ENCODE results near the gene MFN1.

MFN1 gene

DNA sequence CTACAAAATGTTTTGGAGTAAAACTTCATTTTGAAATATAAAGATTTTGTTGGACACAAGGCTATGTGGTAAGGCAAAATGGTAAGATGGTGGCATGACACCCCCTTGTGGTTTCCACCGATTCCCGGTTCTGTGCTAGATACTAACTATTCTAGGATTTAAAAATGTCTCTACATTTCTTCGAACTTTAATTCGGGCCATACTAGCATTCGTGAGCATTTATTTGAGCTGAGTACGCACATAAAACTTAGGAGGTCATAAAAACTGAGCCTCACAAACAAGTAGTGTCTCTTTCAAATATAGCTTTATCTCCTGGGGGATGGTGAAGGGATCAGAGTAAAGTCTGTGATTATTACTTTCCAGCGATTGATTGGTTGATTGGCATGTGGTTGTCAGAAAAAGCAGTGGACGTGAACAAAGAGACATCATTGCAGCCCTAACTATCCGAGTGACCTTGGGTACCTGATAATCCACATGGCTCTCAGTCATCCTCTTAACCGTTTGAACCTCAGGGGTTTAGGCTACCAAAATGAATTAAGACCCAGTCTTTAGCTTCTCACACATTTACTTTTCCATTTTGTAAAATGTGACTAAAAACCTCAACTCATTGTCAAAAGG is 25.7 kb upstream of the MFN1 start:
- H3K27ac ChIP-seq (ENCODE audit: low read depth, low read length), result peak overlapping the region; percentile 88
- H3K4me3 ChIP-seq (ENCODE audit: low read depth in 1 of 2, low read length in 2 of 2), result peak overlapping the region in 1 of 2 donors; percentile 65
- H3K9ac ChIP-seq (ENCODE audit: low read length), result peak overlapping the region; percentile 80
- no peaks in the 10 kb centered on the region for H3K9me3 ChIP-seq (ENCODE audit: low read length)
- peaks cover 16% of the 10 kb centered on the region for H3K4me1 ChIP-seq (ENCODE audit: insufficient read depth, low read length)
- peaks cover 6% of the 10 kb centered on the region for H3K36me3 ChIP-seq (ENCODE audit: insufficient read depth, low read length)
- H3K27me3 ChIP-seq (ENCODE audit: control insufficient read depth in 1 of 2, insufficient read depth in 2 of 2, low read length in 2 of 2), result no peaks in the 10 kb centered on the region

DNA sequence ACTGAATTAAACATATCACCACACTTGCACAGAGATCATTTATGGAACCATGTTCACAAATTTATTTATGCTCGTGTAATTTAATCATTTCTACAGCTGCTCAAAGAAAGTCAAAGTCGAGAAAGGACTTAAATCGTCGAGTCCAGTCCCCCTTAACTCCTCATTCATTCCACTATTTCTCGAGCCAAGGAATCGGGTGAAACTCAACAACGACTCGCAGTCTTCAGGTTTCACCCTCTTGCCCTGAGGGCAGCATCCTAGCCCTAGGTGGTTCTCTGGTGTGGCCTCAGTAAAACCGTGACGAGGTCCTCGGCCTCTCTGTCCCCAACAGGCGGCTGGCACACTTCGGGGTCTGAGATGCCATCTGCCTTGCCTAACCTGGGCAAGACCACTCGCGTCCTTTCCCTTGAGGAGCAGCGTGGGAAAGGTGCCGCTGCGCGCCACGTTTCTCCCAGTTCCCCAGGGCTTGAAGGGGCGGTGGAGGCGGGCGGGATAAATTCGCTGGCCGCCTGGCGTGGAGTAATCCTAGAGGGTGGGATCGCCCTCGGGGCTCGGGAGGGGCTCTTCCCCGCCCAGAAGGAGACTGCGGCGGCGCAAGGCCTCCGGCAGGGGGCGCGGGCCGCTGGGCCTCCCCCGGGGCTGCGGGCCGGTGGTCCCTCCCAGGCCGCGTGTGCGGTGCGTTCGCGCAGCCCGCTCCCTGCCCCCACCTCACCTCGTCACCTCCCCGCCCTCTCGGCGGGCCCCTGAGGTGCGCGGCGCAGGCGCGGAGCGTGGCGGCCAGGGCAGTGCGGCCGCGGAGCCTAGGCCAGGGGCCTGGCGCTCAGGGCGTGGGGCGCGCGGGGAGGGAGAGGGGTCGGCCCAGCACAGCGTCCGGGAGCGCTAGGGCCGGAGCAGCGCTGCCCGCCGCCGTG is 25.0 kb upstream of the MFN1 start, which contains the start of gene ZNF639:
ZNF639 (plus strand) TSS at position 746 of the 911 bp plus-strand sequence. CDS start 5,263 bp downstream, outside the sequence.
- peaks cover 6% of the 10 kb centered on the region for H3K36me3 ChIP-seq (ENCODE audit: insufficient read depth, low read length)
- H3K4me3 ChIP-seq (ENCODE audit: low read depth in 1 of 2, low read length in 2 of 2), result peak within 1 kb of the TSS; percentile 65 to 88
- peaks cover 16% of the 10 kb centered on the region for H3K4me1 ChIP-seq (ENCODE audit: insufficient read depth, low read length)
- no peaks in the 10 kb centered on the region for H3K9me3 ChIP-seq (ENCODE audit: low read length)
- H3K9ac ChIP-seq (ENCODE audit: low read length), result peak within 1 kb of the TSS; percentile 80
- peak within 1 kb of the TSS; percentile 88 for H3K27ac ChIP-seq (ENCODE audit: low read depth, low read length)
- no peaks in the 10 kb centered on the region for H3K27me3 ChIP-seq (ENCODE audit: control insufficient read depth in 1 of 2, insufficient read depth in 2 of 2, low read length in 2 of 2)

DNA sequence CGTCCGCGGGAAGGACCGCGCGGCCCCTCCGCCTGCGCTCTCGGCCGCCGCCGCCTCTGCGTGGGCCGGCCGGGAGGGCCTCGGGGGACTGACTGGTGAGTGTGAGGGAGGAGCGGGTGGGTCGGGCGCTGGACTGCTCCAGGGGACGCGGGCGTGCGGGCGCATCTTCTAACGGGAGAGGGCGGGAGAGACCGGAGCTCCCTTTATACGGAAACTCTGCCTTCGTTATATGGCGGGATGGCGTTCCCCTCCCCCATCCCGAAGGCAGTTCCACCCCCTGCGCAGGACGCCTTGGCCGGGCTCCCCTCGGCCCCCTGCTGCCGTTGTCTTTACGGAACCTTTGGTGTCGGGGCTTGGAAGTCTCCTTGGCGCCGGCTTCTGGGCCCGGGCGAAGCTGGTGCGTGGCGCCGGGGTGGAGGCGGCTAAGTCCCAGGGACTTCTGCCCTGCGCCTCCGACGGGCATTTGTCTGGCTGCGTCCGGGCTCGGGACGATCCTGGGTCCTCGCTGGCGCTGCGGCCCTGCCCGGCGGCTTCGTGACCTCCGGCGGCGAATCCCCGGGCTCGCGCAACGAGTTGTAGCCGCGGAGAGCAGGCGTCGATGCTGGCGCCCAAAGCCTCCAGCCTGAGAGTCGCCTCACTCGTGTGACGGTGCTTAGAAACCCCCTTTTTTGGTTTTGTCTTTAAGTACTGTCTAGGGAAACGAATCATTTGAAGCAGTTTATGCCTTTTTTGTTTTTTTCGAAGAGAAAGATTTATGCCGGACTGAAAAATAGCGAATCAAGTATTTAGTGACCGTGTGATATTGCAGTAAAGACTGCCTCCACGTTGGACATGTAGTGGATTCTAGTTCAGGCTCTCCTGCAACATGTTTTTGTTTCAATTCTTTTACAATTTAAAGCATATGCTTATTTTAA is 24.1 kb upstream of the MFN1 start:
- Histone ChIP-seq H3K27ac (ENCODE audit: low read depth, low read length) (peak overlapping the region; percentile 88), H3K9me3 (ENCODE audit: low read length) (no peaks in the 10 kb centered on the region), H3K4me3 (ENCODE audit: low read depth in 1 of 2, low read length in 2 of 2) (peak overlapping the region; percentile 65 to 88), H3K27me3 (ENCODE audit: control insufficient read depth in 1 of 2, insufficient read depth in 2 of 2, low read length in 2 of 2) (no peaks in the 10 kb centered on the region), H3K4me1 (ENCODE audit: insufficient read depth, low read length) (peaks cover 16% of the 10 kb centered on the region), H3K9ac (ENCODE audit: low read length) (peak overlapping the region; percentile 74), H3K36me3 (ENCODE audit: insufficient read depth, low read length) (peaks cover 9% of the 10 kb centered on the region)

DNA sequence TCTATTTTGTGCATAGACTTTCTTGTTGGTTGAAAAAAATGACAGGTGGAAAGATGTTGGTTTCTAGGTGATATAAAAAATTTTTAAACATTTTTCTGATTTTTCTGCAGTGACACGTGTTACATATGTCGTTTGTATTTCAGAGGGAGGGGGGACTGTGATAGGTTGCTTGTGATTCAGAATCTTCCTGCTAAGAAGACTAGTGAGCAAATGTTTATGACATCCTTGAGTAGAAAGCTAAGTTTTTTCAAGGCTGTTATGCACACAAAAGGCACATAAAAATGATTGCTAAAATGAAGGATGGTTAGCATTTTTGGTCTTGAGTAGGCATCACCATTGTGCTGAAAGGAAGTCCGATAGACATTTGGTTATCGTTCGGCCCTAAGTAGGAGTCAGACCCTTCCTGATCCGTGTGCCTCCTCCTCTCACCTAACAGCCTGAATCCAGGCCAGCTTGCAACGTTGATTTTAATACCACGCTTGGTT is 23.2 kb upstream of the MFN1 start:
- H3K36me3 ChIP-seq (ENCODE audit: insufficient read depth, low read length), result peaks cover 16% of the 10 kb centered on the region
- peak overlapping the region; percentile 65 to 88 for H3K4me3 ChIP-seq (ENCODE audit: low read depth in 1 of 2, low read length in 2 of 2)

DNA sequence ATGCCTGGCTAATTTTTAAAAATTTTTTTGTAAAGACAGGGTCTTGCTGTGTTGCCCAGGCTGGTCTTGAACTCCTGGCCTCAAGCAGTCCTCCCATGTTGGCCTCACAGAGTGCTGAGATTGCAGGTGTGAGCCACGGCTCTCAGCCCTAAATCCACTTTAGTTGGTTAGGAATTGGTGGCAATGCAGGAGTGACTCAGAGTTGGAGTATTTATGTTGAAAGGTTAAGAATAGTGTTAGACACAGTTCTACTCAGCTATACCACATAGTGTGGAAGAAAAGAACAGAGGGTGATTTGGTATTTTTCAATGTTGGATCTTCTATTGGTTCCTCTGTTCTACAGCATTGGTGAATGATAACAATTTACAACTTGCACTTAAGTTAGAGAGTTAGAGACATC is 17.1 kb upstream of the MFN1 start:
- Histone ChIP-seq H3K9ac (ENCODE audit: low read length) (no peak overlapping the region), H3K9me3 (ENCODE audit: low read length) (no peaks in the 10 kb centered on the region), H3K4me1 (ENCODE audit: insufficient read depth, low read length) (peaks cover under 1% of the 10 kb centered on the region), H3K27me3 (ENCODE audit: control insufficient read depth in 1 of 2, insufficient read depth in 2 of 2, low read length in 2 of 2) (no peaks in the 10 kb centered on the region), H3K36me3 (ENCODE audit: insufficient read depth, low read length) (peaks cover 48% of the 10 kb centered on the region), H3K4me3 (ENCODE audit: low read depth in 1 of 2, low read length in 2 of 2) (no peak overlapping the region), H3K27ac (ENCODE audit: low read depth, low read length) (no peak overlapping the region)

More for the DNA sequence above, 23.2 kb upstream of the MFN1 start:
- peak overlapping the region; percentile 74 for H3K9ac ChIP-seq (ENCODE audit: low read length)
- no peaks in the 10 kb centered on the region for H3K27me3 ChIP-seq (ENCODE audit: control insufficient read depth in 1 of 2, insufficient read depth in 2 of 2, low read length in 2 of 2)
- peak overlapping the region; percentile 88 for H3K27ac ChIP-seq (ENCODE audit: low read depth, low read length)
- no peaks in the 10 kb centered on the region for H3K9me3 ChIP-seq (ENCODE audit: low read length)
- H3K4me1 ChIP-seq (ENCODE audit: insufficient read depth, low read length), result peaks cover 16% of the 10 kb centered on the region

DNA sequence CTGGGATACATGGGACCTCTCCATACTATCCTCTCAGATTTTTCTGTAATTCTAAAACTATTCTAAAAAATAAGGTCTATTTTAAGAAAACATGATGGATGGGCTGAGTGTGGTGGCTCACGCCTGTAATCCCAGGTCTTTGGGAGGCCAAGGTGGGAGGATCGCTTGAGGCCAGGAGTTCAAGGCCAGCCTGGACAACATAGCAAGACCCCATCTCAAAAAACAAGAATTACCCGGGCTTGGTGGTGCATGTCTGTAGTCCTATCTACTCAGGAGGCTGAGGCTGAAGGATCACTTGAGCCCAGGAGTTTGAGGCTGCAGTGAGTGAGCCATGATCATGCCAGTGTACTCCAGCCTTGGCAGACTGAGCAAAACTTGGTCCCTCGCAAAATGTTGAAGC is 15.3 kb upstream of the MFN1 start:
- Histone ChIP-seq H3K4me1 (ENCODE audit: insufficient read depth, low read length) (no peaks in the 10 kb centered on the region), H3K27me3 (ENCODE audit: control insufficient read depth in 1 of 2, insufficient read depth in 2 of 2, low read length in 2 of 2) (no peaks in the 10 kb centered on the region), H3K36me3 (ENCODE audit: insufficient read depth, low read length) (peaks cover 42% of the 10 kb centered on the region), H3K9ac (ENCODE audit: low read length) (no peak overlapping the region), H3K9me3 (ENCODE audit: low read length) (no peaks in the 10 kb centered on the region), H3K4me3 (ENCODE audit: low read depth in 1 of 2, low read length in 2 of 2) (no peak overlapping the region), H3K27ac (ENCODE audit: low read depth, low read length) (no peak overlapping the region)

DNA sequence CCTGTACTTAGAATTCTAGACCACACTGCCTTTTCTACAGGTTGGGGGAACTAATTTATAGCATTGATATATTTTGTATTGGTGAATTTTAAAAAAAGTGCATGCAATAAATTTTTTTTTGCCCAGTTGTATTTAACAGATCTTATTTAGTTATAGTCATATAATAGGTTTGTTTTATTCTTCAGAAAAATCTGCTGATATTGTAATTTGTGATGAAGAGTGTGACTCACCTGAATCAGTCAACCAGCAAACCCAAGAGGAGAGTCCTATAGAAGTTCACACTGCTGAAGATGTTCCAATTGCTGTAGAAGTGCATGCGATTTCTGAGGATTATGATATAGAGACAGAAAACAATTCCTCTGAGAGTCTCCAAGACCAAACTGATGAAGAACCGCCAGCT is 14.4 kb upstream of the MFN1 start:
- Histone ChIP-seq H3K4me1 (ENCODE audit: insufficient read depth, low read length) (no peaks in the 10 kb centered on the region), H3K27me3 (ENCODE audit: control insufficient read depth in 1 of 2, insufficient read depth in 2 of 2, low read length in 2 of 2) (no peaks in the 10 kb centered on the region), H3K36me3 (ENCODE audit: insufficient read depth, low read length) (peaks cover 42% of the 10 kb centered on the region), H3K4me3 (ENCODE audit: low read depth in 1 of 2, low read length in 2 of 2) (no peak overlapping the region), H3K9ac (ENCODE audit: low read length) (no peak overlapping the region), H3K27ac (ENCODE audit: low read depth, low read length) (no peak overlapping the region), H3K9me3 (ENCODE audit: low read length) (no peaks in the 10 kb centered on the region)

DNA sequence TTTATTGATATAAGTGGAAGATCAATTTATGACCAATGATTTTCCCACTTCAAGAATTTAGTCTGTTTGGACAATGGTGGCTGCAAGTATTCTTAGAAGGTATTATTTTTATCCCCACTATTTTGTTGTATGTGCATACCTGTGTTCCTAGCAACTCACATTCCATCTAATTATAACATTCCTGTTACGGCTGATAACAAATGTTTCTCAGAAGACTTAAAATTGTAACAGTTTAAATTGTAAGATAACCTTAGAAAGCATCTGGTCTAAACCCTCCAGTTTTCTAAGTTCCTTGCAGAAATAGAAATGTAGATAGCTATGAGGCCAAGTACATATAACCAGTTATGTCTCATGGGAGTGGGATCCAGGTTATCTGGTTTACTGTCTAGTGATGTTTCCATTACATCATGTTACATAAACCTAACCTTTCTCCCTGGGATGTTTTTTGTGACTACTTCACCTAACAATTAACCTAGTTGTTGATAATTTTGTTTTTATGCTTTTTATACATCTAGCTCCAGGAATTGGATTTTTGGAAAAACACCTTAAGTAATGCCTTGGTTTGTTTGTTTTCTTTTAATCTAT is 11.1 kb upstream of the MFN1 start:
- Histone ChIP-seq H3K9me3 (ENCODE audit: low read length) (no peaks in the 10 kb centered on the region), H3K4me3 (ENCODE audit: low read depth in 1 of 2, low read length in 2 of 2) (no peak overlapping the region), H3K9ac (ENCODE audit: low read length) (no peak overlapping the region), H3K27me3 (ENCODE audit: control insufficient read depth in 1 of 2, insufficient read depth in 2 of 2, low read length in 2 of 2) (no peaks in the 10 kb centered on the region), H3K4me1 (ENCODE audit: insufficient read depth, low read length) (no peaks in the 10 kb centered on the region), H3K27ac (ENCODE audit: low read depth, low read length) (peak overlapping the region; percentile 50), H3K36me3 (ENCODE audit: insufficient read depth, low read length) (peaks cover 16% of the 10 kb centered on the region)

DNA sequence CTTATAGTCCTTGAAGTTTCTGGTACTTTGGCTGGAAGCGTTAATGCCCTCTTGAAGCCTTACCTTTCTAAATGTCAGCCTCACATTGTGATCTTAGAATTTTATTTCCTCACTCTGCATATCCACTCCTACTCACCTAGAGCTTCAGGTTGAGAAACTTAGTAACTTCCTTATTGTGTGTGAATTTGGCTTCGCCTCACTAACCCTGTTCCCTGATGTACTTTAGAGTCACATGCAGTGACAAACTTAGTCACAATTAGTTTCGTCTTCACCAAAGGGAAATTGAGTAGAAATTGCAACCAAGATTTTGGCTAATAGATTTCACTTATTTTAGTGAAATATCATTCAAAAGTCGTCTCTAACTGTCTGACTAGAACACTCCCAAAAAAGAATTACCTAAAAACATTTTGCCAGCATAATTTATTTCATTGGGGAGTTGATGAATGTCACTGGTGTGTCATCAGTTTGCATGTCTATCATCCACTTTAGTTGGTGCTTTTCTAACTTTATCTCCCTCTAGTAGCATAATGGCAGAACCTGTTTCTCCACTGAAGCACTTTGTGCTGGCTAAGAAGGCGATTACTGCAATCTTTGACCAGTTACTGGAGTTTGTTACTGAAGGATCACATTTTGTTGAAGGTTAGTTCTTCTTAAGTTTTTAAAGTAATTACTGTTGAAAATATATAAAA is 960 bp downstream of the MFN1 start:
- Histone ChIP-seq H3K9ac (ENCODE audit: low read length) (peak overlapping the region; percentile 17), H3K4me1 (ENCODE audit: insufficient read depth, low read length) (peaks cover 5% of the 10 kb centered on the region)

DNA sequence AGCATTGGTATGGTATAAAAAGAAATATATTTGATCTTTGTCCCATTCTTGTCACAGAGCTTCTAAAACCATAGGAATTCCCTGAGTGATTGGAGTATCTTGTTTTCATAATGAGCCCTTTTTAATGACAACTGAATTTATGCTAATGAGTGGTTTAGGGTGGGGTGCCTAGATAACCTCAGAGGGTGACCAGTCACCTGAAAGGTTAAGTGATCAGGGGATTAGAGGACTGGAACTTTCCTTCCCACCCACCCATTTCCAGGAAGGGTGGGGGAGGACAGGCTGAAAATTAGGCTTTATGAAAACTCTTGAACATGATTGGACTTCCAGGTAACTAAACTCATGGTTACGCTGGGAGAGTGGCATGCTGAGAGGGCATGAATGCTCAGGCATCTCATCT is 8.5 kb downstream of the MFN1 start:
- no peaks in the 10 kb centered on the region for H3K9me3 ChIP-seq (ENCODE audit: low read length)
- H3K9ac ChIP-seq (ENCODE audit: low read length), result no peak overlapping the region
- no peaks in the 10 kb centered on the region for H3K4me1 ChIP-seq (ENCODE audit: insufficient read depth, low read length)
- no peak overlapping the region for H3K27ac ChIP-seq (ENCODE audit: low read depth, low read length)
- H3K27me3 ChIP-seq (ENCODE audit: control insufficient read depth in 1 of 2, insufficient read depth in 2 of 2, low read length in 2 of 2), result no peaks in the 10 kb centered on the region
- H3K36me3 ChIP-seq (ENCODE audit: insufficient read depth, low read length), result peaks cover 67% of the 10 kb centered on the region
- H3K4me3 ChIP-seq (ENCODE audit: low read depth in 1 of 2, low read length in 2 of 2), result no peak overlapping the region

More for the DNA sequence above, 960 bp downstream of the MFN1 start:
- peak overlapping the region; percentile 80 to 94 for H3K4me3 ChIP-seq (ENCODE audit: low read depth in 1 of 2, low read length in 2 of 2)
- H3K27ac ChIP-seq (ENCODE audit: low read depth, low read length), result peak overlapping the region; percentile 82
- H3K27me3 ChIP-seq (ENCODE audit: control insufficient read depth in 1 of 2, insufficient read depth in 2 of 2, low read length in 2 of 2), result no peaks in the 10 kb centered on the region
- H3K9me3 ChIP-seq (ENCODE audit: low read length), result no peaks in the 10 kb centered on the region
- H3K36me3 ChIP-seq (ENCODE audit: insufficient read depth, low read length), result peaks cover 20% of the 10 kb centered on the region
